ENCODE data around the gene DCP2. TPM values are rescaled to one million over a fixed set of nuclear protein-coding genes. Genes with fewer than 3 reads are reported as not detected.

Gene DCP2
- total RNA-seq, 2 donors from 2014 or later: 10.8 to 12.8 TPM

DNA sequence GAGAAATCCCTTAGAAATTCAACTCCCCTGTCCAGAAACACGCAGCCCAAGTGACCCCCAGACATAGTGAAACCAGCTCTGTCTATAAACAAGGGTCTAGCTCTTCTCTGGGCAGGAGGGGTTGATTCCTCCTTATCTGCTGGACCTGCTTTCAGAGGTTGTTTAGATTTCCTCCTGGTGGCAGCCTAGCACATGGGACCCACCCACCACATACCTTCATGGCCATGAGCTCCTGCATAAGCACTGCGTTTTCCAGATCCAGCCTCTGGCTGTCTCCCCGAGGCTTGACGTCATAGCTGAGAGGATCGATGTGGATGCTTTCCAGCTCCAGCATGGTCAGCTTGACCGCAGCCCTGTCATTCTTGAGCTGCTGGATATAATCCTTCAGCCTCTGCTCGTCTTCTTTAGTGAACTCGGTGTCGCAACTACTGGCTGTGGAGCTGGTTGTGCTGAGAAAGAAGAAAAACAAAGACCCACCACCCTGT is 77.0 kb downstream of the DCP2 start:
- no peaks in the 10 kb centered on the region for H3K27me3 ChIP-seq
- no peak for DNase-seq (ENCODE audit: low spot score)
- no peaks in the 10 kb centered on the region for H3K9me3 ChIP-seq
- TF ChIP-seq, protein P1, sequence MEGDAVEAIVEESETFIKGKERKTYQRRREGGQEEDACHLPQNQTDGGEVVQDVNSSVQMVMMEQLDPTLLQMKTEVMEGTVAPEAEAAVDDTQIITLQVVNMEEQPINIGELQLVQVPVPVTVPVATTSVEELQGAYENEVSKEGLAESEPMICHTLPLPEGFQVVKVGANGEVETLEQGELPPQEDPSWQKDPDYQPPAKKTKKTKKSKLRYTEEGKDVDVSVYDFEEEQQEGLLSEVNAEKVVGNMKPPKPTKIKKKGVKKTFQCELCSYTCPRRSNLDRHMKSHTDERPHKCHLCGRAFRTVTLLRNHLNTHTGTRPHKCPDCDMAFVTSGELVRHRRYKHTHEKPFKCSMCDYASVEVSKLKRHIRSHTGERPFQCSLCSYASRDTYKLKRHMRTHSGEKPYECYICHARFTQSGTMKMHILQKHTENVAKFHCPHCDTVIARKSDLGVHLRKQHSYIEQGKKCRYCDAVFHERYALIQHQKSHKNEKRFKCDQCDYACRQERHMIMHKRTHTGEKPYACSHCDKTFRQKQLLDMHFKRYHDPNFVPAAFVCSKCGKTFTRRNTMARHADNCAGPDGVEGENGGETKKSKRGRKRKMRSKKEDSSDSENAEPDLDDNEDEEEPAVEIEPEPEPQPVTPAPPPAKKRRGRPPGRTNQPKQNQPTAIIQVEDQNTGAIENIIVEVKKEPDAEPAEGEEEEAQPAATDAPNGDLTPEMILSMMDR (IDR thresholded peaks at IDR 0.05): no peak
- peaks cover 11% of the 10 kb centered on the region for H3K36me3 ChIP-seq
- no peak overlapping the region for H3K27ac ChIP-seq
- H3K4me3 ChIP-seq: no peak overlapping the region
- H3K4me1 ChIP-seq: peaks cover 0 to 37% of the 10 kb centered on the region in 2 donors

DNA sequence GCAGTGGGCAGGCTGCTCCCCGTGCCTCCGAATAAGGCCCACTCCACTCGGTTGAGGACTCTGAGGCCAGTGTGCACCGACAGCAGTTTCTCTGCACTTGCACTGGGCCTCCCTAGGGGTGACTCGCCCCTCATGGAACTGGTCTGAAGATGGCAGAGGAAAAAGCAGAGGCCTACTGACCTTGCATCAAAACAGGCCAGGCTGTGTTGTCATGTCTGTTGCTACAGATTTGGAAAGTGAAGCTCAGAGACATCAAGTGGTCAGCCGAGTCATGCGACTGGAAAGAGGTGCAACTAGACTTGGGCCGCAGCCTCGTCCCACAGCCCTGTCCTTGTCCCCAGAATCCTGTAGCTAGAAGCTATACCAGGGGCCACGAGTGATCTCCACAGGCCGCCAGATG is 78.3 kb downstream of the DCP2 start:
- H3K9me3 ChIP-seq: no peaks in the 10 kb centered on the region
- H3K27ac ChIP-seq: no peak overlapping the region
- H3K27me3 ChIP-seq: no peaks in the 10 kb centered on the region
- no peaks in the 10 kb centered on the region for H3K36me3 ChIP-seq
- no peak for DNase-seq (ENCODE audit: low spot score)
- no peak overlapping the region for H3K4me3 ChIP-seq
- peaks cover 0 to 48% of the 10 kb centered on the region in 2 donors for H3K4me1 ChIP-seq
- TF ChIP-seq, protein P1 (IDR thresholded peaks at IDR 0.05): no peak

DNA sequence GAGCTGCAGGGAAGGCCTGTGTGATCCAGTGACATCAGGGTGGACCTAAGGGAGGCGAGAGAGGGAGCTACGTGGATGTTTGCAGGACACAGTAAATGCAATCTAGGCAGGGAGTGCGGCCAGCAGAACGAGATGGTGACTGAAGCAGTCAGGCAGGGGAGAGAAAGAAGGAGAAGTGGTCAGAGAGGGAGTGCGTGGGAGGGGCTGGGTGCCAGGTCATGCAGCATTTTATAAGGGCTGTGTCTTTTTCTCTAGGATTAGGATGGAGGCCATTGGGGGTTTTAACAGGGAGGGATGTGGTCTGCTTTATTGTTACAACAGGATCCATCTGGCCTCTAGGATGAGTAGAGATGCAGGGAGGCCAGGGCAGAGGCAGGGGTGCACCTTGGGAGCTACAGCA is 80.4 kb downstream of the DCP2 start:
- Histone ChIP-seq H3K27me3 (no peaks in the 10 kb centered on the region), H3K4me1 (peaks cover 0 to 27% of the 10 kb centered on the region in 2 donors), H3K36me3 (no peaks in the 10 kb centered on the region), H3K9me3 (no peaks in the 10 kb centered on the region), H3K27ac (no peak overlapping the region), H3K4me3 (no peak overlapping the region)
- TF ChIP-seq, protein P1 (IDR thresholded peaks at IDR 0.05): no peak
- no peak for DNase-seq (ENCODE audit: low spot score)

DNA sequence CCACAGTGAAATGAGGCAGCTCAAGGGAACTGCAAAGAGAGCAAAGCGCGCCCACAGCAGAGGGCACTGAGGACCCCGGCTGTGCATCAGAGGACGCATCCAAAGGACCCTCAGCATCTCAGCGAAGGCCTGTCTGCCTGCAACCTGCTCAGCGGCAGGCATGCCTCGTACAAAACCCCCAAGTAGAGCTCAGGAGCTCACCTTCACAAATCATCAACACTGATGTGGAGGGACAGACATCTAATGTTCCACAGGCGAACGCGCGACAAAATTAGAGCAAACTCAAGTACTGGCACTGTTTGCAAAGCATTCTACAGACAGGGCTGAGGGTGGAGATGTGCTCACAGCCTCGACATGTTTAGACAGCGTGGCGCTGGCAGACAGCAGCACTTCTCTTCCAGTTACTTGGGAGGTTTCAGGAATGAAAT is 81.0 kb downstream of the DCP2 start:
- Histone ChIP-seq H3K4me1 (peaks cover 0 to 21% of the 10 kb centered on the region in 2 donors), H3K36me3 (no peaks in the 10 kb centered on the region)
- no peak for DNase-seq (ENCODE audit: low spot score)

DNA sequence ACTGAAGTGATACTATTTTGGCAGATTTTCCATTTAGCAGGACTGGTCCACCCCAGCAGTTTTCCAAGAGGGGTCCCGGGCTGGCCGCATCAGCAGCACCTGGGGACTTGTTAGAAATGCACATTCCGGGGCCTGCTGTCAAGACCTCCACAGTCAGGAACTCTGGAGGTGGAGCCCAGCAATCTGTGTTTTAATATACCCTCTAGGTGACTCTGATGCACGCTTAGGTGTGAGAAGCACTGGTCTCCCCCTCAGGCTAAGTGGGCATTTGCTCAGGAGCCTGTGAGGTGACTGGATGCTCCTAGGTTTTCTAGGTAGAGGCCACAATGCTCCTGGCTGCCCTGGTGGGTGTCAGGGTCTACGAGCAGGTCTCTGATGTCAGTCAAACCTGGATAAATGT is 81.7 kb downstream of the DCP2 start:
- no peak overlapping the region for H3K27ac ChIP-seq

More for the DNA sequence above, 81.0 kb downstream of the DCP2 start:
- Histone ChIP-seq H3K27ac (no peak overlapping the region), H3K4me3 (no peak overlapping the region), H3K27me3 (no peaks in the 10 kb centered on the region), H3K9me3 (no peaks in the 10 kb centered on the region)
- TF ChIP-seq, protein P1 (IDR thresholded peaks at IDR 0.05): no peak

More for the DNA sequence above, 81.7 kb downstream of the DCP2 start:
- peaks cover under 1% of the 10 kb centered on the region for H3K36me3 ChIP-seq
- H3K4me1 ChIP-seq: peaks cover 0 to 14% of the 10 kb centered on the region in 2 donors
- DNase-seq (ENCODE audit: low spot score): no peak
- H3K27me3 ChIP-seq: no peaks in the 10 kb centered on the region
- H3K4me3 ChIP-seq: no peak overlapping the region
- H3K9me3 ChIP-seq: no peaks in the 10 kb centered on the region
- TF ChIP-seq, protein P1 (IDR thresholded peaks at IDR 0.05): no peak
